GM19397 (cell line): ENCODE results near the gene TNFRSF14.
A peak's percentile ranks its signal among the peaks of the same experiment; 100 is the strongest.
"Not testable (repeated sequence)": the region's sequence is repeated elsewhere in the genome, so short reads cannot be mapped to it uniquely, and the experiment has no call there.

Source experiments
- ATAC-seq: cut with Tn5 transposase; IDR thresholded peaks from one replicate; pipeline ENCODE4 v1.9.1; 2021; ENCODE audit warnings: mild to moderate bottlenecking, moderate library complexity; ENCODE audit not compliant: unreplicated experiment

The TNFRSF14 gene

DNA sequence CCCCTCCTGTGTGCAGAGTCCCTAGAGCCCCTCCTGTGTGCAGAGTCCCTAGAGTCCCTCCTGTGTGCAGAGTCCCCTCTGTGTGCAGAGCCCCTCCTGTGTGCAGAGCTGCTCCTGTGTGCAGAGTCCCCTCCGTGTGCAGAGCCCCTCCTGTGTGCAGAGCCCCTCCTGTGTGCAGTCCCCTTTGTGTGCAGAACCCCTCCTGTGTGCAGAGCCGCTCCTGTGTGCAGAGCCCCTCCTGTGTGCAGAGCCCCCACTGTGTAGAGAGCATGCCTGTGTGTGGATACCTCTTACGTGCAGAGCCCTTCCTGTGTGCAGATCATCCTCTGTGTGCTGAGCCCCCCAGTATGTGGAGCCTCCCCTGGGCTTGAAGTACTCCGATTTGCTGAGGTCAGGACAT is 17.8 kb upstream of the TNFRSF14 start:
- no peak for ATAC-seq

DNA sequence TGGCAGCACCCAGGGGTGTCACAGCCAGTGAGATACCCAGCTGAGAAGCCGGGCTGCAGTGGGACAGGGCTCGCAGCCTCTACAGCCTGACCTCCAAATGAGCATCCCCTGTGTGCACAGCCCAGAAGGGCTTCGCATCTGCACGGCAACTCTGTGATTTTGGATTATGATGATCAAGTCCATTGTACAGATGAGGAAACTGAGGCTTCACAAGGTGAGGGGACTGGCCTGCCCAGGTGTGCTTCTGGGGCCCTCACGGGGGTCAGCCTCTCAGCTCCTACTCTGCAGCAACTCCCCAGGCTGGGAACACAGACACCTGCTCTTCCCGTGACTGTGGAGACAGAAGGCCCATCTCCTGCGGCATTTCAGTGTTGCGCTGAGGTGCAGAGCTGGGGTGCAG is 17.3 kb upstream of the TNFRSF14 start:
- no peak for ATAC-seq

DNA sequence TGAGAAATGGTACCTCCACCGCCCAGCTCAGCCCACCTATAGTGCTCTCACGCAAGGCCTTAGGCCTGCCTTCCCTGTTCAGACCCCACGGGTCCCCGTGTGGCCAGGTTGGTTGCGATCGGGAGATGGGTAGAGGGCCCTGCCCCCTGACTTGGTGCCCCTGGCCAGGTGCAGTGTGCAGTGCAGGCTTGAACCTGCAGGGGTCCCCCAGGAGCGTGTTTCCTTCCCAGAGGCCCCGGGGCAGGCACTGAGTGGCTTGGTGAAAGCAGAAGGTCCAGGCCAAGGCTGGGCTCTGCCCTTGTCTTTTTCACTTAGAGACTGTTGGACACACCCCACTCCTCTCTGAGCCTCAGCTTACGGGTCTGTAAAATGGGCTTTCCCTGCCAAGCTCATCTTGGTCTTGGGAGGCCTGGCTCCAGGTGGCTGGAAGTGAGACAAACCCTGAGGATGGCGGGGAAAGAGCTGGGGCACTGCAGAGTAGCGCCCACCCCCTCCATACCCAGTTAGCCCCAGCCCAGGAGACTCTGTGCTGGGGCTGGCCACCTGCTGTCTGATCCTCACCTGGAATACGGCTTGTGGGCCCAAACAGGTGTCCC is 16.8 kb upstream of the TNFRSF14 start:
- ATAC-seq = no peak

DNA sequence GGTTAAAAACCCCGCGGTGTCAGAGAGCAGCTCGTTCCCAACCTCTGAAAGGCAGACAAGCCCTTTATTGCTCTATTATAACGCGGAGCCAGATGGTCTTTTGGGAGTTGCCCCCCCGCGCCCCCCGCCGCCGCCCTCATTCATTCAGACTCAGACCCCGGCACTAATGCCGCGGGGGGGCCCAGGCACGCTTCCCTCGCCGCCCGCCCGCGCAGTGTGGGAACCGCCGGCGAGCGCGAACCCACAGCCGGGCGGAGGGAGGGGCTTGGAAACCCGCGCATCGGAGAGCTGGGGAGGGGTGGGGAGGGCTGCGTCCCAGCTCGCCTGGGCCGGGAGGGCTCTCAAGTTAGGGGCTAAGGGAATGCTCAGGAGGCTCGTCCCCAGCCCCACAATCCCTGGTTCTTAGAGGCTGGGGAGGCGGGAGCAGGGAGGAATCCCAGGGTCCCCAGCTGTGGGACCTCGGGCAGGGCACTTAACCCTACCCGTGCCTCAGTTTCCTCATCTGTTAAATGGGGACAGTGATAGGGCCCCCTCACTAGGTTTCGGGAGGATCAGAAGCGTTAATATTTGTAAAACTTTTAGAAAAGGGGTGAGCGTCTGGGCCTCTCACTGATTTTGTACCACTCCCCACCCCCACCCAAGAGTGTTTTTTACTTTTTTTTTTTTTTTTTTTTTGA is 15.2 kb upstream of the TNFRSF14 start:
- ATAC-seq = no peak

DNA sequence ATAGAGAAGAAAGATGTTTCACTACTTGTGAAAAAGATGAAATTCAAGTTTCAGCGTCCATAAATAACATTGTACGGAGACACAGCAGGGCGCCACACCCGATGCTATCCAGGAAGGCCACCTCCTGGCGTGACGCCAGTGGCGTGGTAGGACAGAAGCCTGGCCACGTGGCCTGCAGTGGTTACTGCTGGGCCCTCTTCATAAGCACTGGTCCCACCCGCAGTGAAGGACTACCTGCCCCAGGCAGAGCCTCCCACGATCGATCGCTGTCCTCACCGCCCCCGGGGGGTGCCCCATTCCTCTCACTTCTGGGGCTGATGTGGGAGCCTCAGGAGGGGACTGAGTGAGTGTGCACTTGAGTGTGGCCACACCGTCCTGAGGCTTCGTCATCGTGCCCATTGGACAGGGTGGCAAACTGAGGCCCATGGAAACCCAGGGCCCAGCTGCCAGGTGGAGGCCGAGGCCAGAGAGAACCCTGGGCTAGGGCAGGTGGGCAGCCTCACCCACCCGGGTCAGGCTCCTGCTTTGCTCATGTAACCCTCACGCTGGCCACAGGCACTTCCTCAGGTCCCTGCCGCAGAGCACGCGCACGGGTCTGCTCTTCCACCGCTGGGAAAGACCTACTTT is 14.4 kb upstream of the TNFRSF14 start:
- ATAC-seq = no peak

DNA sequence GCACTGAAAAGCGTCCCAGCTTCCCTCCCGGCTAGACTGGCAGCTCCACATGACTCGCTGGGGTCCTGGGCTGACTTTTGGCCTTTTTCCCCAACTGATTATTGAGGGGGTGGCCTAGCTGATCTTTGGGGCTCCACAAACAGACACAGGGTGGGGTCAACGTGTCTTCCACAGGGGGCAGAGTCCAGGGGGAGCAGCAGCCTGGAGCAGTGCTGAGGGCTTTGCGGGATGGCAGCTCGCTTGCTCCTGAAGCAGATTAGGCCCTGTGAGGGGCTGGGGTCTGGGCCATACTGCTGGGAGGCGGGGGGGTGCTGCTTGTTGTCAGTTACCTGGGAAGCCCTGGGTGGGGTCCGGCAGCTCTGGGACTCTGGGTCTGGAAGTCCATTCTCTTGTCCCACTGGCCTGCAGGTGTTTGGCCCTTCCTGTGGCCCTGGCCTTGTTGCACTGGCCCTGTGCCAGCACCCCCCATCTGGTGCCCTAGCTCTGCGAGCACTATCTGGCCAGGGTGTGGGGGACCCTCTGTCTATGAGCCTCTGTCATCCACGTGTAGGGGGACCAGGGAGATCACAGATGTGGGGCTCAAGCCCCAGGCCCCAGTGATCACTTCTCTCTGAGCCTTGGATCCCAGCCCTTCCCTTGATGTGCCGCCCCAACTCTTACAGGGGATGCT is 13.8 kb upstream of the TNFRSF14 start:
- no peak for ATAC-seq

DNA sequence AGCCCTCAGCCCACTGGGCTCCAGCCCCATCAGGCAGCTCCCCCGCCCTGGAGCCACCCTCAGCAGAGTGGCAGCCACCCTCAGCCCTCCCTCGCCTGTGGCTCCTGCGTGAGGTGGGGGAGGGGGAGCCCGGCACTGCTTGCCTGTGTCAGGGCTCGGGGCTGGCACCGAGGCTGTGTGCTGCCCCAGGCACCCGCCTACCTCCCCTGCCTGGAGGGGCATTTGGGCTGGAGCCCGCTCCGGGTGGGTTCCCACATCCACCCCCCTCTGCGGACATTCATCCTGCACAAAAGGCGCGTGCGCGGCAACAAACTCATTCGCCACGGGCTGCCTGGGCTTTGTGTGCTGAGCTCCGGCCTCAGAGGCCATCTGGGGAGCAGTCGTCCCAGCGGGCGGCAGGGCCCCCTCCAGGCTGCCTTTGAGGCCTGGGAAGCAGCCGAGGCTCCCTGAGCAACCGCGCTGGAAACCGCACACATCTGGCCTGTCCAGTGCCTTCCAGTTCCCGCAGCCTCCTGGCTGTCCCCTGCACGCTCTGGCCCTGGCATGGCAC is 12.6 kb upstream of the TNFRSF14 start:
- no peak for ATAC-seq

DNA sequence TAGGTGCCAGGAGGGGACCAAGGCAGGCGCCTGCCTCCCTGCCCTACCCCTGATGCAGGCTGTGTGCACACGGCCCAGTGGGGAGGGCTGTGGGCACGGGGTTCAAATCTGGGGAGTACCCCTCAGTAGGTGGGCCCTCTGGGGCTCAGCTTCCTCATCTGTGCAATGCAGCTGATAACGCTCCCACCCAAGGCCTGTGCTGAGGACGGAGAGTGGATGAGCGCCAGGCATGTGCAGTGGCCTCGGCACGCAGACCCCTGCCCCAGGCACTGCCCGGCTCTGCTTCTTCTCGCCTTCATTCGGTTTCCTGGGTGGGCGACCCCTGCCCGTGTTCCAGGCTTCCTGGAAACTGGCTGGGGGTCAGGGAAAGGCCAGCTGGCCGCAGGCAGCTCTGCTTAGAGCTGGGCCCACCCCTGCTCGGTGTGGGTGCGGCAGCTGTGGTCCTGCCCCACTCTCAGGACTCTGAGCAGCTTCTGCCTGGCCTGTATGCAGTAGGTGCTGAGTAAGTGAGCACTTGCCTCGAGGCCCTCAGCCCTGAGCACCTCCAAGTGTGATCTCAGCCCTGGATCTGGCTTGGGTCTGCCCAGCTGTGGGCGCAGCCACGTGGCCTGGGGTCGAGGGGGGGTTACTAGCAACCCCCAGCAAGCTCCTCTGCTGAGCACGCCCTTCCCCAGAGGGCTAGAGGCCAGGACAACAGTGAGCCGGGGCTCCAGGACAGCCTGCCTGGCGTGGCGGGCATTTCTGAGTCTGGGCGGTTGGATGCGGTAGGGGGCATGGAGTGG is 11.9 kb upstream of the TNFRSF14 start:
- ATAC-seq = no peak

DNA sequence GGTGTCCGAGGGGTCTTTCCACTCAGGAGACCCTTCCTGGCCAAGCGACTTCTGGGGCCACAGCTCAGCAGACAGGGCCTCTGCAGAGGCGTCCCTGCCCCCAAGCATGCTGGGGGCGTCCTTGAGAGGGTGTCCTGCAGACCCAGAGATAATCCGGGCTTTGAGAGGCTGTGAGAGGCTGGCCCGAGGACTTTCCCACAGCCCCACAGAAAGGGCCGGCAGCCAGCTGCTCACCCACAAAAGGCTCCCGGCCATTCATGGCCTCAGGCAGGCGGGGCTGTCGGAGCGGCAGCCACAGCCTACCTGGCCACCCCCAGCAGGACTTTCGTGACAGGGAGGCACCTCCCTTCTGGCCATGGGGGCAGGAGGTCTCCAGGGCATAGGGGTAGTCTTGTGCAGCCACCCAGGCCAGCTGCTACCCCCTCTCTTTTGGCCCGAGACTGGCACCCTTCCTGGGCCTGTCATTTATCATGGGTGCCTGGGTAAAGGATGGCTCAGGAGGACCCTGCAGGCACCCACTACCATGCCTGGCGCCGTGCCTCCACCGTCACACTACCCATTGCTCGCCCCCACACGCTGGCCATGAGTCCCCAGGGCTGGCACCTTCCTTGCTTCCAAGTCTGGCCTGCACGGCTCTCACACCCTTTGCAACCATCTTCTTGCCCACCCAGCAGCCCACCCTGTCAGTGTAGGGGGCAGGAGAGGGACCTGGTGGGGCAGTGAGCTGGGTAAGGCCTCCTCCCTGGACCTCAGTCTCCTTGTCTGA is 11.1 kb upstream of the TNFRSF14 start:
- ATAC-seq = no peak

DNA sequence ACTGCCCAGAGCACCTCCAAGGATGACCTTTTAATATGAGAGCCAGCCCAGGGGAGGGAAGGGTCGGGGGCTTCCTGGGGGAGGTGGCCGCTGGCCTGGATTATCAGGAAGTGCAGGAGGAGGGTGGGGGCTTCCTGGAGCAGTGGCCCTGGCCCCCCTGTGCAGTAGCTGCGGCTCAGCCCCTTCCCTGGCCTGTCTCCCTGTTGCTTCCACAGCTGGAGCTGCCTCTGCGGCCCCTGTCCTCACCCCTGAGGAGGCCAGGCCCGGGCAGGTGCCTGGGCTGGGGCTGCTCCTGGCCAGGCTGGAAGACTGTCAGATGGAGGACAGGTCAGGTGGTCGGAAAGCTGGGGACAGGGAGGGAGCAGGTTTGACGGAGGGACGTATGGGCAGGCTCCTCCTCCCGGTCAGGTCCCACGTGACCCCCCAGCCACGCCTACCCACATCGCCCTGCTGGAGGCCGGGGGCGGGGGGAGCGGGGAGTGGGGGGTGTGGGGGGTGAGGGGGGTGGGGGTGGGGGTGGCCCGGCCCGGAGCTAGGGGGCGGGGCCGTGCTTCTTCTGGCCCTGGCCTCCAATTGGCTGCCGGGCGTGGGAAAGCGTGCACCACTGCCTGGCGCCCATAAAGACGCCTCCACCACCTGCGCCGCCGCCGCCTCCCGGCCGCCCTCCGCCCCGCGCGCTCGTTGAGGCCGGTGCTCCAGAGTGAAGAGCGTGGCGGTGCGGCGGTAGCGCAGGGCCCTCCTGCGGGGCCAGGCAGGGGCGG is 10.2 kb upstream of the TNFRSF14 start:
- peak; percentile 33 for ATAC-seq

DNA sequence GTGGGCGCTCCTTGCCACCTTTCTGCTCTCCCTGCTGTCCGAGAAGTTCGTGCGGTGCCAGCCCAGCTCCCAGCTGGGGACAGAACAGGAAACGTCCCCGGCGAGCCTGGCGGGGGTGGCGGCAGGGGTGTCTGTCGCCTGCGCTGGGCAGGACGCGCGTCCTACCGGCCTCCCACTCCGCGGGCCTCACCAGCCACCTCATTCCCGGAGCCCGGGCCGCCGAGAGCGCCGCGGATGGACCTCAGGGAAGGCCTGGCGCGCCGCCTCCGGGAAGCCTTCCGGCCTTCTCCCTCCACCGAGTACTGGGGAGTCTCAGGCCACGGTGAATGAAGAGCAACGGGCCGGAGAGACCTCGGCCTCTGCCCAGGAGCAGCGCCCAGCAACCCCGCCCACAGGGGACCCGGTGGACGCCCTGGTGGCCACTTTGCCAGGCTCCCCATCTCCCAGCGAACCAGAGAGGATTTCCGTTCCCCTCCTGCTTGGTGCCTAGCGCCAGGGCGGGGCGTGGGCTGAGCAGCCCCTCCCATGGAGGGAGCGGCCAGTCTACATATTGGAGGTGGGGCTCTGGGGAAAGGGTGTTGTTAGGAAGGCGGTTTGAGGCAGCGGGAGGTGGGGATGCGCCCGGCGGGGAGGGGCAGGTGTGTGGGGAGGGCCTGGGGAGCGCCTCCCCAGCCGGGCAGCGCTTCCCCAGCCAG is 9.5 kb upstream of the TNFRSF14 start:
- peak; percentile 31 for ATAC-seq

DNA sequence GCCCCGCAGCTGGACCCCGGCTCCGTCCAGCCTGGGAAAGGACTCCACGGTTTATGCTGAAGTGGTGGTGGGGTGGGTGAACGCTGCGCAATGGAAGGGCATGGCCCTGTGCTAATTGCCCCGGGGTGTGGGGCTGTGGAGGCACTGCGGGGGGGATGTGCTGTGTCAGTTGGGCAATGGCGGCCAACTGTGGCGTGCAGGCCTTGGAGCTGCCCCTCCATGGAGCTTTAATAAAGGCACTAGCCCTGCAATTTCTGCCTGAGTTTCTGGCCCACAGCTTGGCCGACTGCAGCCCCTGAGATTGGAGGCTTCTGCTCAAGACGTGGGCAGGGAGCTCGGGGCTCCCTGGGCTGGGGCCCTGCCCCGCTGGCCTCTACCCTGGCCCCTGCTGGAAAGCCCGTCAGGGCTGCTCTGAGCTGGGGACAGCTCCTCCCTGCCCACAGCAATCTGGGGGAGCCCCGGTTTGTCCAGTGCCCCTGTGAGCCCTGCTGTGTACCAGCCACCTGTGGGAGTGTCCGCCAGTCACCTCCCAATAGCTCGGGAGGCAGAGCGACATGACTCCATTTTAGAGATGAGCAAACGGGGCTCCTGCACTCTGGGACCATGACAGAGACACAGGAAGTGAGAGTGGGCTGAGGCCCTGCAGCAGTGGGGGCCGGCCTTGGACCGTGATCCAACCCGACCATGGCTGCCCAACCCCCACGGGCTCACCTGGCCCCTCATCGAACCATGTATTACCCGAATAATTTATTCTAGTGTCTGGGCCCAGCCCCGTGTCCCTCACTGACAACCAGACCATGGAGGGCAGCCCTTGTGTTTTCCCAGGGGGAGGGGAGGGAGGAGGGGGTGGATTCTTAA is 8.7 kb upstream of the TNFRSF14 start:
- ATAC-seq = no peak

DNA sequence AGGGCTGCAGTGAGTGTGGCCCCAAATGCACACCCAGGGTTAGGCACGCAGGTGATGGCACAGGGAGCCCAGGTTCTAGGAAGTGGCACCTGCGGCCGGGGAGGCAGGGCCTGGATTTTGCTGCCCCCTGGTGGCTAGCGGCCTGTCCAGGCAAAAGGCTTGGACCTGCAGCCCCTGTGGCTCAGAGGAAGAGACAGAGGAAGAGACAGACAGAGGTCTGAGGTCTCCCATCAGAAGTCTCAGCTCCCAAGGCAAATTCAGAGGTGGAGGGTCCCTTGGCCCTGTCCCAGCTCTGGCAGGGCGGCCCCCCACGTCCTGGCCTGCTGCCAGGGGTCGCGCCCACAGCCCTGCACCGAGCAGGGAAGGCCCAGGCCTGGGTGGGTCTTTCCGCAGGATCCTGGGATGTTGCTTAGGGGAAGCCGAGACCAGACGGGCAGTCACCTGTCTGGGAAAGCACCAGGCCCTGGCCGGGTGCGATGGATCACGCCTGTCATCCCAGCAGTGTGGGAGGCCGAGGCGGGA is 8.0 kb upstream of the TNFRSF14 start:
- no peak for ATAC-seq

DNA sequence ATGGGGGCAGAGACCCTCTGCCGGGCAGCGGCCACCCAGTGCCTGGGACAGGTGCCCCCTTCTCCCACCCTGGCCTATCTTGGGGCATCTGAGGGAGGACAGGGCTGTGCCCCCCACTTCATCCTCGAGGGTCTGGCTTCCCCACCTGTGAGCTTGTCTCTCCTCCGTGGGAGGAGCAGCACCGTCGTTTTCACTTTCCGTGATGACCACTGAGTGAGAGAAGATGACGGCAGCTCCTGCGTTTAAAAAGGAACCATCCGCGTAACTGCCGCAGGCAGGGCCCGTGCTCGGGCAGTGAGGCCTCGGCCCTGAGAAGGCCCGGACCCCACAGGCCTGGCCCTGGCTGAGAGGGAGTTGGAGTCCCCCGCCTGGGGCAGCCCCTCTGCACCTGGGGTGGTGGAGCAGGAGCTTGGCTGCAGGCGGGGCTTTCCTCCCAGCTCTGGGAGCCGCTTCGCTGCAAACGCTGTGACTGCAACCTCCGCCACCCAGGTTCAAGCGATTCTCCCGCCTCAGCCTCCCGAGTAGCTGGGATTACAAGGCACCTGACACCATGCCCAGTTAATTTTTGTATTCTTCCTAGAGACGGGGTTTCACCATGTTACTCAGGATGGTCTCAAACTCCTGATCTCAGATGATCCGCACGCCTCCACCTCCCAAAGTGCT is 6.7 kb upstream of the TNFRSF14 start:
- ATAC-seq = not testable (repeated sequence)

DNA sequence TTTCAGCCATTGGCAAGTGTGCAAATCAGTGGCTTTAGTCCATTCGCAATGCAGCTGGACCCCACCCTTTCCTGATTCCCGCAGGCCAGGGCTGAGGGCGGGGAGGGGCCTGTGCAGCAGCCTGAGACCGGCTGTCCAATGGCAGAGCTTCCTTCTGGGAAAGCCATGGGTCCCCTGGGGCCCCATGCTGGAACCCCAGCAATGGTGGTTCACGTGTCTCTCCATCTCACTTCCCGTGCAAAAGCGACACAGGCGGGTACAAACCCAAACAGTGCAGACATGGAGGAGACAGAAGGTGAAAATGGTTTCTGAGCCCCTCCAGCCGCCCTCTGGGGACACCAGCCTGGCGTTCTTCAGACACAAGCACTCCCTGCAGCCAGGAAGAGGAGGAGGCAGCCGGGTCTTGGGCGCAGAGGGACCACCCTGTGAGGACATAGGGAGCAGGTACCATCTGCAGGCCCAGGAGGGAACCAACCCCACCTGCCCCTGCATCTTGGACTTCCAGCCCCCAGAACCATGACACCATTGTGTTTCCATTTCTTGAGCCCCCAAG is 5.8 kb upstream of the TNFRSF14 start:
- ATAC-seq = not testable (repeated sequence)

DNA sequence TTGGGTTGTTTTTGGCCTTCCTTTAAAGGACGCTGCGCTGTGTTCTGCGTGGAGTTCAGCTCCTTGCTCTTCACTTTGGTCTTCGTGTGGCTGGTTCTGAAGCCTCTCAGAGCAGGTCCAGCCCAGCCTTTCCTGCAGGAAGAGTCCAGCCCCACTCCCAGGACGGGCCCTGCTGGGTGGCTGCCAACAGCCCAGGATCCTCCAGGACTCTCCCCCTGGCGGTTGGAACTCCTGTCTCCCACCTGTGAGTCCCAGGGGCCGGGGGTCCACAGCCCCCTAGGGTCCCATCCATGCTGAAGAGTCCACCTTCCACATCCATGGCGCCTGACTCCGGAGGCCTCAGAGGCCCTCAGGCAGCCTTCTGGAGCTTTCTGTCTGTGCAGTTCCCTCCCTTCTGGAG is 4.6 kb upstream of the TNFRSF14 start:
- not testable (repeated sequence) for ATAC-seq

DNA sequence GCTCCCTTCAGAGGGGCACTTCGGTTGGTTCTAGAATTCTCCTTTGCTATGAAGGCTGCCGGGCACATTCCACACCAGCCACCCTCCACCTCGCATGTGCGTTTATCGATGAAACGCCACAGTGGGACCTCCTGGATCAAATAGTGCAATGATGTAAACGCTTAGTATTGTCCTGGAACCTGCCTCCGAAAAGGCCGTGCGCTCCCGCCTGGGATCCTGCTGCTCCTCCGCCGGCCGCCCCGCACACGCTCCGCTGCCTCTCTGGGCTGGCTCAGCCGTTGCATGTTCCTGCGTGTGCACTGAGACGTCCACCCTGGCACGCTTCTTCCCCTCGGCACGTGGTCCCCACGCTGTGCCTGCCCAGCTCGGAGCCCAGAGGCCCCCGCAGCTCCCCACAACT is 4.0 kb upstream of the TNFRSF14 start:
- ATAC-seq = no peak
